ENCODE results near the gene GALP.

Gene GALP

GRCh38 chr19:56133858-56134653, 41.8 kb upstream of the GALP start:
- TF ChIP-seq REST (IDR thresholded peaks at IDR 0.05; ENCODE audit: insufficient read depth in 1 of 2, low read depth in 2 of 2, low read length in 2 of 2) (no peak), FOXP2 (optimal IDR thresholded peaks at IDR 0.05; ENCODE audit: borderline replicate concordance, extremely low read depth, extremely low read length, insufficient read depth) (peak; percentile 23), TAF1 (IDR thresholded peaks at IDR 0.05; ENCODE audit: borderline replicate concordance, insufficient read depth, low read length) (no peak), POLR2AphosphoS5 (IDR thresholded peaks at IDR 0.05; ENCODE audit: low read depth, low read length) (no peak), SIN3A (IDR thresholded peaks at IDR 0.05; ENCODE audit: borderline replicate concordance, insufficient read depth, low read length) (no peak)

GRCh38 chr19:56134654-56134921, 41.2 kb upstream of the GALP start:
- TF ChIP-seq POLR2AphosphoS5 (IDR thresholded peaks at IDR 0.05; ENCODE audit: low read depth, low read length) (no peak), FOXP2 (optimal IDR thresholded peaks at IDR 0.05; ENCODE audit: borderline replicate concordance, extremely low read depth, extremely low read length, insufficient read depth) (no peak), TAF1 (IDR thresholded peaks at IDR 0.05; ENCODE audit: borderline replicate concordance, insufficient read depth, low read length) (no peak)

- TF ChIP-seq SIN3A (IDR thresholded peaks at IDR 0.05; ENCODE audit: borderline replicate concordance, insufficient read depth, low read length): no peak
- no peak for TF ChIP-seq TAF1 (IDR thresholded peaks at IDR 0.05; ENCODE audit: borderline replicate concordance, insufficient read depth, low read length)
- TF ChIP-seq FOXP2 (optimal IDR thresholded peaks at IDR 0.05; ENCODE audit: borderline replicate concordance, extremely low read depth, extremely low read length, insufficient read depth): no peak
- no peak for TF ChIP-seq POLR2AphosphoS5 (IDR thresholded peaks at IDR 0.05; ENCODE audit: low read depth, low read length)
- no peak for TF ChIP-seq REST (IDR thresholded peaks at IDR 0.05; ENCODE audit: insufficient read depth in 1 of 2, low read depth in 2 of 2, low read length in 2 of 2)
These were observed 39.4 kb upstream of the GALP start for GRCh38 chr19:56136362-56136761.

- TF ChIP-seq POLR2AphosphoS5 (IDR thresholded peaks at IDR 0.05; ENCODE audit: low read depth, low read length): no peak
- TF ChIP-seq TAF1 (IDR thresholded peaks at IDR 0.05; ENCODE audit: borderline replicate concordance, insufficient read depth, low read length): no peak
- TF ChIP-seq SIN3A (IDR thresholded peaks at IDR 0.05; ENCODE audit: borderline replicate concordance, insufficient read depth, low read length): no peak
- TF ChIP-seq REST (IDR thresholded peaks at IDR 0.05; ENCODE audit: insufficient read depth in 1 of 2, low read depth in 2 of 2, low read length in 2 of 2): no peak
- no peak for TF ChIP-seq FOXP2 (optimal IDR thresholded peaks at IDR 0.05; ENCODE audit: borderline replicate concordance, extremely low read depth, extremely low read length, insufficient read depth)
These were observed 38.4 kb upstream of the GALP start for GRCh38 chr19:56137405-56137804.

- TF ChIP-seq TAF1 (IDR thresholded peaks at IDR 0.05; ENCODE audit: borderline replicate concordance, insufficient read depth, low read length) (no peak), POLR2AphosphoS5 (IDR thresholded peaks at IDR 0.05; ENCODE audit: low read depth, low read length) (no peak), FOXP2 (optimal IDR thresholded peaks at IDR 0.05; ENCODE audit: borderline replicate concordance, extremely low read depth, extremely low read length, insufficient read depth) (no peak)
These were observed 37.7 kb upstream of the GALP start for GRCh38 chr19:56138069-56138468.

- TF ChIP-seq SIN3A (IDR thresholded peaks at IDR 0.05; ENCODE audit: borderline replicate concordance, insufficient read depth, low read length) (no peak), REST (IDR thresholded peaks at IDR 0.05; ENCODE audit: insufficient read depth in 1 of 2, low read depth in 2 of 2, low read length in 2 of 2) (no peak), POLR2AphosphoS5 (IDR thresholded peaks at IDR 0.05; ENCODE audit: low read depth, low read length) (no peak; the same call in 1 of the 2 replicates)
These were observed 35.8 kb upstream of the GALP start for GRCh38 chr19:56139847-56140582.

Data from PFSK-1 (cell line).